Measurements from ENCODE around the gene MAS1L. TPM values are rescaled to one million over a fixed set of nuclear protein-coding genes. Genes with fewer than 3 reads are reported as not detected.

Gene MAS1L
- total RNA-seq, 1 experiment from 2014 or later = not detected

- H3K4me1 Mint-ChIP-seq (ENCODE audit: insufficient read depth, unreplicated experiment) = no peaks in the 10 kb centered on the region
- H3K36me3 Mint-ChIP-seq (ENCODE audit: insufficient read depth, unreplicated experiment) = no peaks in the 10 kb centered on the region
- TF ChIP-seq, protein P1, sequence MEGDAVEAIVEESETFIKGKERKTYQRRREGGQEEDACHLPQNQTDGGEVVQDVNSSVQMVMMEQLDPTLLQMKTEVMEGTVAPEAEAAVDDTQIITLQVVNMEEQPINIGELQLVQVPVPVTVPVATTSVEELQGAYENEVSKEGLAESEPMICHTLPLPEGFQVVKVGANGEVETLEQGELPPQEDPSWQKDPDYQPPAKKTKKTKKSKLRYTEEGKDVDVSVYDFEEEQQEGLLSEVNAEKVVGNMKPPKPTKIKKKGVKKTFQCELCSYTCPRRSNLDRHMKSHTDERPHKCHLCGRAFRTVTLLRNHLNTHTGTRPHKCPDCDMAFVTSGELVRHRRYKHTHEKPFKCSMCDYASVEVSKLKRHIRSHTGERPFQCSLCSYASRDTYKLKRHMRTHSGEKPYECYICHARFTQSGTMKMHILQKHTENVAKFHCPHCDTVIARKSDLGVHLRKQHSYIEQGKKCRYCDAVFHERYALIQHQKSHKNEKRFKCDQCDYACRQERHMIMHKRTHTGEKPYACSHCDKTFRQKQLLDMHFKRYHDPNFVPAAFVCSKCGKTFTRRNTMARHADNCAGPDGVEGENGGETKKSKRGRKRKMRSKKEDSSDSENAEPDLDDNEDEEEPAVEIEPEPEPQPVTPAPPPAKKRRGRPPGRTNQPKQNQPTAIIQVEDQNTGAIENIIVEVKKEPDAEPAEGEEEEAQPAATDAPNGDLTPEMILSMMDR (IDR thresholded peaks at IDR 0.05; ENCODE audit: unreplicated experiment) = no peak
- H3K27me3 Mint-ChIP-seq (ENCODE audit: insufficient read depth, unreplicated experiment) = peaks cover 23% of the 10 kb centered on the region
- H3K27ac Mint-ChIP-seq (ENCODE audit: low read depth, unreplicated experiment) = no peak overlapping the region
- no TSS peak for BruUV-seq (replicated peaks)
- CTCF ChIA-PET = no interaction called here
- DNase-seq (ENCODE audit: unreplicated experiment) = no peak
- intact Hi-C loops (cut with micrococcal nuclease) = no loop called here
- H3K4me3 Mint-ChIP-seq (ENCODE audit: unreplicated experiment) = no peak overlapping the region
- POLR2A ChIA-PET = no interaction called here
- peaks cover 2% of the 10 kb centered on the region for H3K9me3 Mint-ChIP-seq (ENCODE audit: unreplicated experiment)
These were observed 34.5 kb upstream of the MAS1L start for GRCh38 chr6:29522227-29522626.

GRCh38 chr6:29521006-29521680, 33.4 kb upstream of the MAS1L start:
- intact Hi-C loops (cut with micrococcal nuclease) = no loop called here
- POLR2A ChIA-PET = interaction anchor here (0.6 kb wide), 1 partner anchor 28 kb away, joined by 3 read pairs; no protein-coding TSS in a partner anchor

GRCh38 chr6:29520232-29520631, 32.5 kb upstream of the MAS1L start:
- no peak for DNase-seq (ENCODE audit: unreplicated experiment)
- intact Hi-C loops (cut with micrococcal nuclease) = no loop called here
- Mint-ChIP-seq H3K9me3 (ENCODE audit: unreplicated experiment) (peaks cover 8% of the 10 kb centered on the region), H3K36me3 (ENCODE audit: insufficient read depth, unreplicated experiment) (no peaks in the 10 kb centered on the region), H3K27me3 (ENCODE audit: insufficient read depth, unreplicated experiment) (peaks cover 14% of the 10 kb centered on the region), H3K4me3 (ENCODE audit: unreplicated experiment) (no peak overlapping the region), H3K27ac (ENCODE audit: low read depth, unreplicated experiment) (no peak overlapping the region), H3K4me1 (ENCODE audit: insufficient read depth, unreplicated experiment) (peaks cover 7% of the 10 kb centered on the region)
- BruUV-seq (replicated peaks) = no TSS peak
- TF ChIP-seq, protein P1 (IDR thresholded peaks at IDR 0.05; ENCODE audit: unreplicated experiment) = no peak
- POLR2A ChIA-PET = no interaction called here
- CTCF ChIA-PET = interaction anchor here (0.6 kb wide), 1 partner anchor 130 kb away, joined by 3 read pairs; no protein-coding TSS in a partner anchor

More at GRCh38 chr6:29521006-29521680, 33.4 kb upstream of the MAS1L start:
- TF ChIP-seq, protein P1 (IDR thresholded peaks at IDR 0.05; ENCODE audit: unreplicated experiment) = no peak
- peaks cover 2% of the 10 kb centered on the region for H3K4me1 Mint-ChIP-seq (ENCODE audit: insufficient read depth, unreplicated experiment)
- CTCF ChIA-PET = no interaction called here
- no peak overlapping the region for H3K4me3 Mint-ChIP-seq (ENCODE audit: unreplicated experiment)
- peaks cover 23% of the 10 kb centered on the region for H3K27me3 Mint-ChIP-seq (ENCODE audit: insufficient read depth, unreplicated experiment)
- H3K36me3 Mint-ChIP-seq (ENCODE audit: insufficient read depth, unreplicated experiment) = no peaks in the 10 kb centered on the region
- DNase-seq (ENCODE audit: unreplicated experiment) = no peak
- no peak overlapping the region for H3K27ac Mint-ChIP-seq (ENCODE audit: low read depth, unreplicated experiment)
- no TSS peak for BruUV-seq (replicated peaks)
- peaks cover 8% of the 10 kb centered on the region for H3K9me3 Mint-ChIP-seq (ENCODE audit: unreplicated experiment)

GRCh38 chr6:29519291-29520010, 31.7 kb upstream of the MAS1L start:
- no peak for DNase-seq (ENCODE audit: unreplicated experiment)
- H3K4me1 Mint-ChIP-seq (ENCODE audit: insufficient read depth, unreplicated experiment) = peaks cover 7% of the 10 kb centered on the region
- peaks cover 8% of the 10 kb centered on the region for H3K9me3 Mint-ChIP-seq (ENCODE audit: unreplicated experiment)
- BruUV-seq (replicated peaks) = no TSS peak
- no peak overlapping the region for H3K27ac Mint-ChIP-seq (ENCODE audit: low read depth, unreplicated experiment)
- CTCF ChIA-PET = interaction anchor here (0.6 kb wide), 1 partner anchor 130 kb away, joined by 3 read pairs; no protein-coding TSS in a partner anchor
- intact Hi-C loops (cut with micrococcal nuclease) = no loop called here
- no peak overlapping the region for H3K4me3 Mint-ChIP-seq (ENCODE audit: unreplicated experiment)
- peaks cover 6% of the 10 kb centered on the region for H3K27me3 Mint-ChIP-seq (ENCODE audit: insufficient read depth, unreplicated experiment)
- POLR2A ChIA-PET = no interaction called here
- no peaks in the 10 kb centered on the region for H3K36me3 Mint-ChIP-seq (ENCODE audit: insufficient read depth, unreplicated experiment)
- TF ChIP-seq, protein P1 (IDR thresholded peaks at IDR 0.05; ENCODE audit: unreplicated experiment) = no peak

Data from MCF 10A (cell line).